ENCODE results near the gene CPSF6. TPM values are rescaled to one million over a fixed set of nuclear protein-coding genes. Genes with fewer than 3 reads are reported as not detected.

The CPSF6 gene
- total and polyA plus RNA-seq, 2 of the 4 experiments (the other 2 are of a cell fraction), result 9.1 to 39.3 TPM

GRCh38 chr12:69262264-69262974 is 23.1 kb downstream of the CPSF6 start:
- no peak overlapping the region for H3K27ac ChIP-seq (ENCODE audit: insufficient read depth, low read length)
- ATAC-seq (ENCODE audit: low read depth) (no peak), DNase-seq (no peak)
- peaks cover 9% of the 10 kb centered on the region; the same call in 1 of the 2 replicates for H4K20me1 ChIP-seq (ENCODE audit: insufficient read depth, low read length)
- BruUV-seq (replicated peaks), result no TSS peak
- WGBS, 2 experiments (ENCODE audit: extremely low coverage in 2 of 2, insufficient read length in 1 of 2), result 100% methylated on average over 4 of the region's 20 CpGs; no CpG with 5 or more reads in 1 of the 2 experiments
- ChIA-PET POLR2A (ENCODE audit: unreplicated experiment) (no interaction called here), CTCF (no interaction called here)
- no peak overlapping the region for H2BK120ac ChIP-seq (ENCODE audit: low read depth, low read length)
- no peak overlapping the region for H2BK15ac ChIP-seq (ENCODE audit: low read depth, low read length)
- no peak overlapping the region for H2BK20ac ChIP-seq (ENCODE audit: low read depth, low read length)
- H4K8ac ChIP-seq (ENCODE audit: low read depth in 2 of 2, low read length in 2 of 2), result no peak overlapping the region
- no peaks in the 10 kb centered on the region for H3K9me3 ChIP-seq (ENCODE audit: control insufficient read depth, insufficient read depth, low read length)
- intact Hi-C loops (cut with micrococcal nuclease), result no loop called here
- in situ Hi-C loops (cut with MboI; ENCODE audit: low sequenced_read_pairs), result no loop called here
- no peak overlapping the region for H2AFZ ChIP-seq (replicated peaks; ENCODE audit: low read length, poor library complexity)
- H3K14ac ChIP-seq (replicated peaks; ENCODE audit: low read depth, low read length), result no peak overlapping the region
- no peak overlapping the region for H4K91ac ChIP-seq (ENCODE audit: insufficient read depth, low read depth, low read length)
- H3K27me3 ChIP-seq (ENCODE audit: control insufficient read depth, insufficient read depth, low read length), result no peaks in the 10 kb centered on the region
- dilution Hi-C loops (cut with HindIII; ENCODE audit: low sequenced_read_pairs, unreplicated experiment), result no loop called here
- no peak overlapping the region for H2AK9ac ChIP-seq (replicated peaks; ENCODE audit: low read depth, low read length, poor library complexity)
- H3K36me3 ChIP-seq (ENCODE audit: control insufficient read depth, insufficient read depth, low read length), result peaks cover 34% of the 10 kb centered on the region
- H2BK5ac ChIP-seq (ENCODE audit: low read depth, low read length, poor library complexity, severe bottlenecking), result no peak overlapping the region
- no peak overlapping the region for H3K4ac ChIP-seq (ENCODE audit: low read depth, low read length)
- H3K4me1 ChIP-seq (ENCODE audit: control insufficient read depth, insufficient read depth, low read length), result peaks cover 4% of the 10 kb centered on the region
- no peak overlapping the region for H2AK5ac ChIP-seq (ENCODE audit: low read depth, low read length)
- H3K4me2 ChIP-seq (ENCODE audit: low read depth, low read length), result no peak overlapping the region
- no peak overlapping the region for H3K56ac ChIP-seq (ENCODE audit: extremely low read depth, insufficient read depth, low read length)
- peaks cover 5% of the 10 kb centered on the region; the same call in 1 of the 2 replicates for H3K9me1 ChIP-seq (ENCODE audit: insufficient read depth, low read length)
- no peak overlapping the region for H4K5ac ChIP-seq (ENCODE audit: low read depth, low read length)
- no peak overlapping the region for H3K4me3 ChIP-seq (ENCODE audit: insufficient read depth, low read depth, low read length)
- TF ChIP-seq MAFK (IDR thresholded peaks at IDR 0.05; ENCODE audit: low read depth, low read length) (peak; percentile 85), ELK1 (IDR thresholded peaks at IDR 0.05; ENCODE audit: borderline replicate concordance, low read depth, low read length) (no peak)
- no peak overlapping the region for H3K9ac ChIP-seq (ENCODE audit: low read depth, low read length)
- H3K18ac ChIP-seq (ENCODE audit: low read depth, low read length), result no peak overlapping the region
- peaks cover 15 to 24% of the 10 kb centered on the region in 2 experiments for H3K79me1 ChIP-seq (ENCODE audit: low read depth in 1 of 2, low read length in 2 of 2)
- no peak overlapping the region for H3K23ac ChIP-seq (ENCODE audit: low read depth, low read length)

All from IMR-90 (cell line).